ENCODE results near the gene EVA1C. TPM values are rescaled to one million over a fixed set of nuclear protein-coding genes. Genes with fewer than 3 reads are reported as not detected.
"Not testable (repeated sequence)": the region's sequence is repeated elsewhere in the genome, so short reads cannot be mapped to it uniquely, and the experiment has no call there.

The EVA1C gene
- total RNA-seq, 2 donors from 2014 or later = 25.5 to 45.9 TPM

GRCh38 chr21:32424191-32424535 lies 11.7 kb downstream of the EVA1C start:
- peaks cover 0 to 39% of the 10 kb centered on the region in 2 donors for H3K4me1 ChIP-seq
- DNase-seq (ENCODE audit: low spot score) = no peak
- H3K9me3 ChIP-seq = peaks cover 0 to 7% of the 10 kb centered on the region in 2 donors
- H3K27ac ChIP-seq = no peak overlapping the region
- H3K4me3 ChIP-seq = no peak overlapping the region
- H3K36me3 ChIP-seq = no peaks in the 10 kb centered on the region
- TF ChIP-seq CTCF (IDR thresholded peaks at IDR 0.05) = no peak
- no peaks in the 10 kb centered on the region for H3K27me3 ChIP-seq

DNA sequence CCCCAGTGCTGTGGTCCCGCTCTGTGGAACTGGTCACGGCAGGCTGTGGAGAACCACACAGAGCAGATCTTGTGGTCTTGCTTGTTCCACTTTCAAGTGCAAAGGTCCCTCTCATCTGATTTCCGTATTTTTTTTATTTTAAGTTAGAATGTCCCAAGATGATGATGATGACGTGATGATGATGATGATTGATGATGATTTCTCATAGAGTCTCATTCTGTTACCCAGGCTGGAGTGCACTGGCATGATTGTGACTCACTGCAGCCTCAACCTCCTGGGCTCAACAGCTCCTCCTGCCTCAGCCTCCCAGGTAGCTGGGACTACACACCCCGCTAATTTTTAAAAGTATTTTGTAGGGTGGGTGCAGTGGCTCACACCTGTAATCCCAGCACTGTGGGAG lies 12.2 kb downstream of the EVA1C start:
- DNase-seq (ENCODE audit: low spot score) = no peak
- H3K27ac ChIP-seq = no peak overlapping the region
- H3K27me3 ChIP-seq = no peaks in the 10 kb centered on the region
- H3K36me3 ChIP-seq = no peaks in the 10 kb centered on the region
- no peak overlapping the region for H3K4me3 ChIP-seq
- no peak for TF ChIP-seq CTCF (IDR thresholded peaks at IDR 0.05)
- H3K9me3 ChIP-seq = peaks cover 0 to 7% of the 10 kb centered on the region in 2 donors
- H3K4me1 ChIP-seq = peaks cover 0 to 39% of the 10 kb centered on the region in 2 donors

DNA sequence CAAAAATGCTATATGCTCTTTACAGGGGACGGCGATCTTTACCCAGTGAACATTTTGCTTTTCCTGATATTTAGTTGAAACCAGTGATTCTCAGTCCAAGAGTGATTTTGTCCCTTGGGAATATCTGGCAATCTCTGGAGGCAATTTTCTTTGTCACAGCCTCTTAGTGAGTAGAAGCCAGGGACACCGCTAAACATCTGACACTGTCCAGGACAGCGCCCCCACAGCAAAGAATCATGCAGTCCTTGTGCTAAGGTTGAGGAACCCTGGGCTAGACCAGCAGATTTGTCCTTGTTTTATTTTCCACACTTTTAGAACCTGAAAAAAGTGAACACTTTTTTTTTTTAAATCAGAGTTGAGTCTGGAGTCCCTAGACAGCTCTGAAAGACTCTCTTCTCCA lies 13.1 kb downstream of the EVA1C start:
- DNase-seq (ENCODE audit: low spot score) = no peak
- TF ChIP-seq CTCF (IDR thresholded peaks at IDR 0.05) = no peak

DNA sequence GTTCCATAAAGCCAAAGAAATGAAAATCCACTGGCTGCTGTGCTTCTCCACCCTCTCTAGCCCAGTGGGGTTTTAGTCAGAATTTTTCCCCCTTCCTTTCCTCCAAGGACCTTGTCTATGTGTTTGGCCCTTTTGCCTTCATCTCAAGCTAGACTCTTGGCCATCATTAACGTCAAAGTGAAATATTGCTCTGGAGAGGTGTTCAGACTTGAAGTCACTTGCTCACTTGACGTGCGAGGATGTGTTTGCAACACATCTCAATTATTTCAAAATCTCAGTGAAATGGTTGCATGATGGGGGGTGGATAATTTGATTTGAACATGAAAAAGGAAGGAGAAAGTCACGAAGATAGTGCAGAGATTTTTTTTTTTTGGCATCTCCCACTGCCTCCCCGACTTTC lies 13.6 kb downstream of the EVA1C start:
- H3K4me1 ChIP-seq = peaks cover 0 to 39% of the 10 kb centered on the region in 2 donors
- no peak for TF ChIP-seq CTCF (IDR thresholded peaks at IDR 0.05)
- H3K27ac ChIP-seq = no peak overlapping the region
- peaks cover 0 to 7% of the 10 kb centered on the region in 2 donors for H3K9me3 ChIP-seq
- H3K27me3 ChIP-seq = no peaks in the 10 kb centered on the region
- no peaks in the 10 kb centered on the region for H3K36me3 ChIP-seq
- no peak for DNase-seq (ENCODE audit: low spot score)
- H3K4me3 ChIP-seq = no peak overlapping the region

More for the DNA sequence above, 13.1 kb downstream of the EVA1C start:
- no peaks in the 10 kb centered on the region for H3K27me3 ChIP-seq
- peaks cover 0 to 7% of the 10 kb centered on the region in 2 donors for H3K9me3 ChIP-seq
- peaks cover 0 to 39% of the 10 kb centered on the region in 2 donors for H3K4me1 ChIP-seq
- no peak overlapping the region for H3K27ac ChIP-seq
- no peaks in the 10 kb centered on the region for H3K36me3 ChIP-seq
- no peak overlapping the region for H3K4me3 ChIP-seq

DNA sequence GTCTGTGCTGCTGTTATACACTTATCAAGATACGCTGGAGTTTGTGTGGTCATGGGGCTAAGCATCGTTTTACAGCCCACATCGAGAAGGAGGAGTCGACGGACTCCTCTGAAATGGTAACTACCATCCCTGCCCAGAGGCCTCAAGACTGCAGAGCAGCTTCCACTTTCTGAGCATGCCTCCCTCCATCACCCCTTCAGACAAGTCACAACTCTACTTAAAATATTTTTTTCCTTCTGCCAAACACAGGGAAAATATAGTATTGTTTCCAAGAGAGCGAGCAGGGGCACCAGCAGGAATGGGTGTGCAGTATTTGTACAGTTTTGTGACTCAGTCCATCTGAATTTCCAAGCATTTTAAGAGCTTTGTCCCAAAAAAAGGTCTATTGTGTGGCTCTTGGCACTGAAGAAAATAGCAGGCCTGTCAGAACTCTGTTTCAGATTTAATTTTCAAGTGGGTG lies 14.1 kb downstream of the EVA1C start:
- H3K4me3 ChIP-seq = no peak overlapping the region
- peaks cover 0 to 39% of the 10 kb centered on the region in 2 donors for H3K4me1 ChIP-seq
- H3K9me3 ChIP-seq = peaks cover 0 to 7% of the 10 kb centered on the region in 2 donors
- H3K27me3 ChIP-seq = no peaks in the 10 kb centered on the region
- H3K27ac ChIP-seq = peak overlapping the region; percentile 11 to 41
- no peaks in the 10 kb centered on the region for H3K36me3 ChIP-seq
- DNase-seq (ENCODE audit: low spot score) = no peak
- TF ChIP-seq CTCF (IDR thresholded peaks at IDR 0.05) = no peak

GRCh38 chr21:32427958-32428623 lies 15.6 kb downstream of the EVA1C start:
- no peaks in the 10 kb centered on the region for H3K27me3 ChIP-seq
- H3K27ac ChIP-seq = peak overlapping the region; percentile 39 to 70
- peaks cover 0 to 46% of the 10 kb centered on the region in 2 donors for H3K4me1 ChIP-seq
- DNase-seq (ENCODE audit: low spot score) = no peak
- no peak for TF ChIP-seq CTCF (IDR thresholded peaks at IDR 0.05)
- H3K9me3 ChIP-seq = no peaks in the 10 kb centered on the region
- H3K4me3 ChIP-seq = no peak overlapping the region
- H3K36me3 ChIP-seq = no peaks in the 10 kb centered on the region

DNA sequence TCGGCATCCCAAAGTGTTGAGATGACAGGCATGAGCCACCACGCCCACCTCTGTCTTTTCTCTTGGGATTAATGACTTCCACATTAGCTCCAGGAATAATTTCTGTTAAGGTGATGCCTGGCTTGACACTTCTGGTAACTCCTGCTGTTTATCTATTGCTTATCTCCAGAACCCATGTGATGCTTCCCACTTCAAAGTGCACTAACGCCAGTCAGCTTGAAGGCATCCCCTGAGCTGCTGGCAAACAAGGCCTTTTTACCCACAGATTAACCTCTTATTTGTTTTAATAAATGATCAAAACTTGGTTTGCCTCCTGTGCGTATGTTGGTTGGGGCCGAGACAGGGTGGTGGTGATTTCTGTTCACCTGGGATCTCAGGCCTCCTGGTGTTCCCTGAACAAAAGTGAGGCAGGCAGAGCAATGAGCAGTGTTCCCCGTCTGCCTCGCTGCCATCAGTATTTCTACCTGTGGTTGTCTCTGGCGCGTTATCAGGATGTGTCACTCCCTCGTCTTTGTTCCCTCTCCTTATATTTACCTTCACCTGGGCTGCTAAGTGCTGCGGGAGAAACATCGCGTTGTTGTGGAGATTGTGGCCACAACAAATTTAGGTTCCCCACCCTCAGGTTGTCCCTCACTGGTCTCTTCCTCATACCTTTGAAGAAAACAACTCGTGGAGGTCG lies 20.6 kb downstream of the EVA1C start:
- DNase-seq (ENCODE audit: low spot score); H3K27me3 ChIP-seq; H3K9me3 ChIP-seq; H3K4me3 ChIP-seq; H3K27ac ChIP-seq; H3K36me3 ChIP-seq: not testable (repeated sequence)
- H3K4me1 ChIP-seq = peaks cover 0 to 21% of the 10 kb centered on the region in 2 donors

Data from right atrium auricular region (tissue), 2 donors.